IPS DF 4.7 (cell line): ENCODE data around the gene MYO9A.

ENCODE experiments used
- DNase-seq: peaks from one replicate; pipeline ENCODE4 v3.0.0-alpha.2; 2013; ENCODE audit warnings: low spot score; ENCODE audit errors: extremely low read depth

MYO9A gene

GRCh38 chr15:71811752-71812735 lies 305.9 kb downstream of the MYO9A start:
- no peak for DNase-seq

GRCh38 chr15:71811036-71811736 lies 306.8 kb downstream of the MYO9A start:
- DNase-seq = no peak

GRCh38 chr15:71810256-71811035 lies 307.5 kb downstream of the MYO9A start, which contains the start of gene NR2E3:
TSS of gene NR2E3 (plus strand) at chr15:71810554. CDS start at chr15:71810744, 190 bp downstream.
- DNase-seq = no peak

- no peak for DNase-seq
Measured at GRCh38 chr15:71809346-71809745, 308.6 kb downstream of the MYO9A start.

- no peak for DNase-seq
Measured at GRCh38 chr15:71808311-71809020, 309.5 kb downstream of the MYO9A start.

- DNase-seq = no peak
Measured at GRCh38 chr15:71807691-71808091, 310.3 kb downstream of the MYO9A start.

- no peak for DNase-seq
Measured at GRCh38 chr15:71807125-71807629, 310.8 kb downstream of the MYO9A start.

- no peak for DNase-seq
Measured at GRCh38 chr15:71806452-71806931, 311.5 kb downstream of the MYO9A start.

- DNase-seq = no peak
Measured at GRCh38 chr15:71804695-71805470, 313.1 kb downstream of the MYO9A start.

- DNase-seq = no peak
Measured at GRCh38 chr15:71804226-71804625, 313.7 kb downstream of the MYO9A start.

- no peak for DNase-seq
Measured at GRCh38 chr15:71802770-71803169, 315.2 kb downstream of the MYO9A start.

- no peak for DNase-seq
Measured at GRCh38 chr15:71801935-71802655, 315.9 kb downstream of the MYO9A start.

- no peak for DNase-seq
Measured at GRCh38 chr15:71800835-71801745, 316.9 kb downstream of the MYO9A start.

GRCh38 chr15:71800190-71800589 lies 317.8 kb downstream of the MYO9A start:
- no peak for DNase-seq

GRCh38 chr15:71798641-71799040 lies 319.3 kb downstream of the MYO9A start:
- no peak for DNase-seq

GRCh38 chr15:71792521-71792920 lies 325.4 kb downstream of the MYO9A start:
- DNase-seq = no peak

GRCh38 chr15:71791975-71792374 lies 326.0 kb downstream of the MYO9A start:
- no peak for DNase-seq

GRCh38 chr15:71790081-71790480 lies 327.9 kb downstream of the MYO9A start:
- no peak for DNase-seq
